GM23338 (cell line): ENCODE measurements around the gene KDELR1. TPM values are rescaled to one million over a fixed set of nuclear protein-coding genes. Genes with fewer than 3 reads are reported as not detected.

Experiments used
- ATAC-seq: fragments of 200-7000 bp; cut with Tn5 transposase; 3 replicates; pipeline ENCODE4 v1.9.1; 2020
- DNase-seq: peaks from one replicate; pipeline ENCODE4 v3.0.0-alpha.2; 2015; ENCODE audit warnings: low spot score
- H2AFZ ChIP-seq: fragments of 200-600 bp; sonication (generic); 2 replicates; pipeline ENCODE4 v1.8.0; 2016; ENCODE audit warnings: antibody characterized with exemption, mild to moderate bottlenecking, moderate library complexity
- H3F3A ChIP-seq: fragments of 200-600 bp; sonication (generic); replicated peaks from 2 replicates; pipeline ENCODE4 v1.8.0; 2017; ENCODE audit warnings: antibody characterized with exemption, mixed run types, low read depth
- H3K27ac ChIP-seq: fragments of 200-600 bp; sonication (generic); 2 replicates; pipeline ENCODE4 v1.6.1; 2016; ENCODE audit warnings: low read depth
- H3K27me3 ChIP-seq: fragments of 200-600 bp; sonication (generic); 2 replicates; pipeline ENCODE4 v1.8.0; 2016; ENCODE audit warnings: mild to moderate bottlenecking, mixed run types, moderate library complexity; ENCODE audit not compliant: insufficient read depth
- H3K36me3 ChIP-seq: fragments of 200-600 bp; sonication (generic); 2 replicates; pipeline ENCODE4 v1.8.0; 2016; ENCODE audit warnings: mild to moderate bottlenecking; ENCODE audit not compliant: insufficient read depth
- H3K4me1 ChIP-seq: fragments of 200-600 bp; sonication (generic); 2 replicates; pipeline ENCODE4 v1.8.0; 2016; ENCODE audit warnings: mild to moderate bottlenecking, moderate library complexity; ENCODE audit not compliant: insufficient read depth
- H3K4me2 ChIP-seq: fragments of 200-600 bp; sonication (generic); 2 replicates; pipeline ENCODE4 v1.7.1; 2017; ENCODE audit warnings: mixed run types
- H3K4me3 ChIP-seq: fragments of 200-600 bp; sonication (generic); 2 replicates; pipeline ENCODE4 v1.6.1; 2016; ENCODE audit warnings: mixed run types
- H3K79me2 ChIP-seq: fragments of 200-600 bp; sonication (generic); replicated peaks from 2 replicates; pipeline ENCODE4 v1.8.0; 2017; ENCODE audit warnings: mild to moderate bottlenecking; ENCODE audit not compliant: insufficient read depth
- H3K9me2 ChIP-seq: fragments of 200-600 bp; sonication (generic); 2 replicates; pipeline ENCODE4 v1.8.0; 2017; ENCODE audit not compliant: insufficient read depth
- H4K20me1 ChIP-seq: fragments of 200-600 bp; sonication (generic); replicated peaks from 2 replicates; pipeline ENCODE4 v1.8.0; 2017; ENCODE audit warnings: mild to moderate bottlenecking; ENCODE audit not compliant: insufficient read depth
- H3K27ac Mint-ChIP-seq: 2 replicates; pipeline ENCODE4 v1.8.0; 2020; ENCODE audit warnings: inconsistent platforms, mild to moderate bottlenecking, moderate library complexity, mixed read lengths
- H3K27me3 Mint-ChIP-seq: 3 replicates; pipeline ENCODE4 v1.8.0; 2022; ENCODE audit warnings: low read depth, mild to moderate bottlenecking, moderate library complexity, mixed read lengths, inconsistent platforms; ENCODE audit not compliant: insufficient read depth, poor library complexity
- H3K36me3 Mint-ChIP-seq: 3 replicates; pipeline ENCODE4 v1.8.0; 2021; ENCODE audit warnings: low read depth, mild to moderate bottlenecking, inconsistent platforms, moderate library complexity, mixed read lengths
- H3K4me1 Mint-ChIP-seq: 3 replicates; pipeline ENCODE4 v1.8.0; 2020; ENCODE audit warnings: mild to moderate bottlenecking, inconsistent platforms, mixed read lengths
- H3K4me3 Mint-ChIP-seq: 3 replicates; pipeline ENCODE4 v1.8.0; 2021; ENCODE audit warnings: moderate library complexity, mild to moderate bottlenecking, inconsistent platforms, mixed read lengths
- H3K9me3 Mint-ChIP-seq: 3 replicates; pipeline ENCODE4 v1.8.0; 2020; ENCODE audit warnings: moderate library complexity, mild to moderate bottlenecking, inconsistent platforms, mixed read lengths
- CREB1 ChIP-seq: fragments of 250-450 bp; sonication (Bioruptor Pico); IDR thresholded peaks from 2 replicates; pipeline ENCODE4 v1.5.0; 2020; ENCODE audit warnings: low read depth, mild to moderate bottlenecking, moderate library complexity
- CTCF ChIP-seq, 2 experiments: fragments of 200-600 bp in 1 of 2; sonication (generic) in 1 of 2; conservative IDR thresholded peaks; 2 replicates each; pipeline versions ENCODE4 v1.5.1 to v1.6.1; 2016 to 2017; ENCODE audit warnings: antibody characterized with exemption in 2 of 2, low read depth in 2 of 2, mild to moderate bottlenecking in 2 of 2, moderate library complexity in 1 of 2
- EZH2 ChIP-seq: fragments of 200-600 bp; sonication (generic); IDR thresholded peaks from one replicate; pipeline ENCODE4 v1.8.0; 2017; ENCODE audit warnings: antibody characterized with exemption, mild to moderate bottlenecking, low read depth; ENCODE audit not compliant: unreplicated experiment
- EZH2phosphoT487 ChIP-seq: fragments of 200-600 bp; sonication (generic); IDR thresholded peaks from one replicate; pipeline ENCODE4 v1.8.1; 2018; ENCODE audit warnings: antibody characterized with exemption; ENCODE audit not compliant: unreplicated experiment
- JUNB ChIP-seq: IDR thresholded peaks from one replicate; pipeline ENCODE4 v1.6.1; 2016; ENCODE audit warnings: antibody characterized with exemption; ENCODE audit not compliant: unreplicated experiment
- NANOG ChIP-seq: IDR thresholded peaks from 2 replicates; pipeline ENCODE4 v1.6.1; 2016; ENCODE audit warnings: antibody characterized with exemption, borderline replicate concordance
- POLR2AphosphoS5 ChIP-seq: IDR thresholded peaks from 2 replicates; pipeline ENCODE4 v1.6.1; 2016; ENCODE audit warnings: antibody characterized with exemption, low read depth
- REST ChIP-seq: IDR thresholded peaks from one replicate; pipeline ENCODE4 v1.6.1; 2018; ENCODE audit warnings: antibody characterized with exemption; ENCODE audit not compliant: unreplicated experiment
- ZNF114 ChIP-seq: fragments of 250-450 bp; sonication (Bioruptor Pico); IDR thresholded peaks from 2 replicates; pipeline ENCODE4 v1.5.0; 2020; ENCODE audit warnings: mild to moderate bottlenecking, moderate library complexity
- ZNF331 ChIP-seq: fragments of 250-450 bp; sonication (Bioruptor Pico); IDR thresholded peaks from 2 replicates; pipeline ENCODE4 v1.5.0; 2020; ENCODE audit warnings: low read depth, mild to moderate bottlenecking, moderate library complexity
- polyA plus RNA-seq: library from polyadenylated mRNA; unstranded; fragments of >200 nt; fragmentation: Nextera tagmentation; extraction: Ambion mirVana; gene quantifications from 2 replicates; pipeline ENCODE4 v1.2.1, GENCODE V29; 2016
- total RNA-seq: library from RNA; depleted of rRNA; stranded (reverse); fragments of >200 nt; shearing (Covaris generic); gene quantifications from 2 replicates; pipeline ENCODE4 v1.2.3, GENCODE V29; 2014
- TF ChIP-seq, protein P1 (sequence below): fragments of 250-450 bp; sonication (Bioruptor Pico); IDR thresholded peaks from 2 replicates; pipeline ENCODE4 v1.5.0; 2020; ENCODE audit warnings: mild to moderate bottlenecking, moderate library complexity
- TF ChIP-seq, protein P2 (sequence below): IDR thresholded peaks from 2 replicates; pipeline ENCODE4 v1.6.1; 2016; ENCODE audit warnings: antibody characterized with exemption

Gene KDELR1
- total and polyA plus RNA-seq, 2 experiments from 2014 or later: 176 to 184 TPM

DNA sequence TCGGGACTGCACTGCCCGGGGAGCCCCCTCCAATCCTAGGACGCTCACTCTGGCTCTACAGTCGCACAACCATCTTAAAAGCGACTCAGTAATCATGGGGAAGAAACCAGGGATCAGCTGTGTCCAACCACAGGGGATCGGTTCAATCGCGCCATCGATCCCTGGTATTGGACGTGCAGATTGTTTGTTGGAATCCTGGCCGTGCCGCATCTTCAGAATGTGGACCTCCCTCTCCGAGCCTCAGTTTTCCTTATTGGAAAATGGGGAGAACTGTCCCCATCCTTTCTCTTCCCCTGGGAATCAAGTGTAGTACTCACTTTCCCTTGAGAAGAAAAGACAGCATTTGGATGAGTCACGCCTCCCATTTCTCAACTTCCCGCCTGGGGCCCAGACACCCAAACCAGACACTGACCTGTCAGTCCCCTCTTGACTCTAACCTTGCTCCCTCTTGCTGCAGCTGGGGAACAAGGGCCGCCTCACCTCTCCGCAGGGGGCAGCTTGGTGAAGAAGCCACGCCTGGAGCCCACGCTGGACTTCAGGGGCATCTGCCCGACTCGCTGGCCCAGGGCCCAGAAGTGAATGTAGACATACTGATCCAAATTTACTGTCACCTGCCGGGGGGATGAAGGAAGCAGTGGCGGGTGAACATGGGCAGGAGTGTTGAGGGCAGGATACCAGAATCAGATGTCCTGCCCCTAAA lies 48.4 kb downstream of the KDELR1 start:
- Histone ChIP-seq H2AFZ (no peak overlapping the region), H4K20me1 (no peaks in the 10 kb centered on the region), H3K27ac (no peak overlapping the region), H3K27me3 (no peaks in the 10 kb centered on the region), H3K9me2 (no peaks in the 10 kb centered on the region), H3K4me3 (no peak overlapping the region), H3F3A (no peaks in the 10 kb centered on the region), H3K36me3 (no peaks in the 10 kb centered on the region), H3K4me1 (no peaks in the 10 kb centered on the region), H3K79me2 (no peaks in the 10 kb centered on the region), H3K4me2 (no peak overlapping the region)
- Mint-ChIP-seq H3K4me3 (no peak overlapping the region), H3K27ac (no peak overlapping the region), H3K9me3 (no peaks in the 10 kb centered on the region; the same call in 2 of the 3 replicates), H3K36me3 (no peaks in the 10 kb centered on the region), H3K27me3 (peaks cover 10% of the 10 kb centered on the region), H3K4me1 (no peaks in the 10 kb centered on the region; the same call in 2 of the 3 replicates)
- TF ChIP-seq ZNF114: no peak
- no peak for TF ChIP-seq CREB1 (CRISPR knock-in tag)
- no peak for TF ChIP-seq ZNF331
- TF ChIP-seq, protein P1, sequence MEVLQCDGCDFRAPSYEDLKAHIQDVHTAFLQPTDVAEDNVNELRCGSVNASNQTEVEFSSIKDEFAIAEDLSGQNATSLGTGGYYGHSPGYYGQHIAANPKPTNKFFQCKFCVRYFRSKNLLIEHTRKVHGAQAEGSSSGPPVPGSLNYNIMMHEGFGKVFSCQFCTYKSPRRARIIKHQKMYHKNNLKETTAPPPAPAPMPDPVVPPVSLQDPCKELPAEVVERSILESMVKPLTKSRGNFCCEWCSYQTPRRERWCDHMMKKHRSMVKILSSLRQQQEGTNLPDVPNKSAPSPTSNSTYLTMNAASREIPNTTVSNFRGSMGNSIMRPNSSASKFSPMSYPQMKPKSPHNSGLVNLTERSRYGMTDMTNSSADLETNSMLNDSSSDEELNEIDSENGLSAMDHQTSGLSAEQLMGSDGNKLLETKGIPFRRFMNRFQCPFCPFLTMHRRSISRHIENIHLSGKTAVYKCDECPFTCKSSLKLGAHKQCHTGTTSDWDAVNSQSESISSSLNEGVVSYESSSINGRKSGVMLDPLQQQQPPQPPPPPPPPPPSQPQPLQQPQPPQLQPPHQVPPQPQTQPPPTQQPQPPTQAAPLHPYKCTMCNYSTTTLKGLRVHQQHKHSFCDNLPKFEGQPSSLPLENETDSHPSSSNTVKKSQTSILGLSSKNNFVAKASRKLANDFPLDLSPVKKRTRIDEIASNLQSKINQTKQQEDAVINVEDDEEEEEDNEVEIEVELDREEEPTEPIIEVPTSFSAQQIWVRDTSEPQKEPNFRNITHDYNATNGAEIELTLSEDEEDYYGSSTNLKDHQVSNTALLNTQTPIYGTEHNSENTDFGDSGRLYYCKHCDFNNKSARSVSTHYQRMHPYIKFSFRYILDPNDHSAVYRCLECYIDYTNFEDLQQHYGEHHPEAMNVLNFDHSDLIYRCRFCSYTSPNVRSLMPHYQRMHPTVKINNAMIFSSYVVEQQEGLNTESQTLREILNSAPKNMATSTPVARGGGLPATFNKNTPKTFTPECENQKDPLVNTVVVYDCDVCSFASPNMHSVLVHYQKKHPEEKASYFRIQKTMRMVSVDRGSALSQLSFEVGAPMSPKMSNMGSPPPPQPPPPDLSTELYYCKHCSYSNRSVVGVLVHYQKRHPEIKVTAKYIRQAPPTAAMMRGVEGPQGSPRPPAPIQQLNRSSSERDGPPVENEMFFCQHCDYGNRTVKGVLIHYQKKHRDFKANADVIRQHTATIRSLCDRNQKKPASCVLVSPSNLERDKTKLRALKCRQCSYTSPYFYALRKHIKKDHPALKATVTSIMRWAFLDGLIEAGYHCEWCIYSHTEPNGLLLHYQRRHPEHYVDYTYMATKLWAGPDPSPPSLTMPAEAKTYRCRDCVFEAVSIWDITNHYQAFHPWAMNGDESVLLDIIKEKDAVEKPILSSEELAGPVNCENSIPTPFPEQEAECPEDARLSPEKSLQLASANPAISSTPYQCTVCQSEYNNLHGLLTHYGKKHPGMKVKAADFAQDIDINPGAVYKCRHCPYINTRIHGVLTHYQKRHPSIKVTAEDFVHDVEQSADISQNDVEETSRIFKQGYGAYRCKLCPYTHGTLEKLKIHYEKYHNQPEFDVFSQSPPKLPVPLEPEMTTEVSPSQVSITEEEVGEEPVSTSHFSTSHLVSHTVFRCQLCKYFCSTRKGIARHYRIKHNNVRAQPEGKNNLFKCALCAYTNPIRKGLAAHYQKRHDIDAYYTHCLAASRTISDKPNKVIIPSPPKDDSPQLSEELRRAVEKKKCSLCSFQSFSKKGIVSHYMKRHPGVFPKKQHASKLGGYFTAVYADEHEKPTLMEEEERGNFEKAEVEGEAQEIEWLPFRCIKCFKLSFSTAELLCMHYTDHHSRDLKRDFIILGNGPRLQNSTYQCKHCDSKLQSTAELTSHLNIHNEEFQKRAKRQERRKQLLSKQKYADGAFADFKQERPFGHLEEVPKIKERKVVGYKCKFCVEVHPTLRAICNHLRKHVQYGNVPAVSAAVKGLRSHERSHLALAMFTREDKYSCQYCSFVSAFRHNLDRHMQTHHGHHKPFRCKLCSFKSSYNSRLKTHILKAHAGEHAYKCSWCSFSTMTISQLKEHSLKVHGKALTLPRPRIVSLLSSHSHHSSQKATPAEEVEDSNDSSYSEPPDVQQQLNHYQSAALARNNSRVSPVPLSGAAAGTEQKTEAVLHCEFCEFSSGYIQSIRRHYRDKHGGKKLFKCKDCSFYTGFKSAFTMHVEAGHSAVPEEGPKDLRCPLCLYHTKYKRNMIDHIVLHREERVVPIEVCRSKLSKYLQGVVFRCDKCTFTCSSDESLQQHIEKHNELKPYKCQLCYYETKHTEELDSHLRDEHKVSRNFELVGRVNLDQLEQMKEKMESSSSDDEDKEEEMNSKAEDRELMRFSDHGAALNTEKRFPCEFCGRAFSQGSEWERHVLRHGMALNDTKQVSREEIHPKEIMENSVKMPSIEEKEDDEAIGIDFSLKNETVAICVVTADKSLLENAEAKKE (CRISPR knock-in tag): no peak
- TF ChIP-seq, protein P2, sequence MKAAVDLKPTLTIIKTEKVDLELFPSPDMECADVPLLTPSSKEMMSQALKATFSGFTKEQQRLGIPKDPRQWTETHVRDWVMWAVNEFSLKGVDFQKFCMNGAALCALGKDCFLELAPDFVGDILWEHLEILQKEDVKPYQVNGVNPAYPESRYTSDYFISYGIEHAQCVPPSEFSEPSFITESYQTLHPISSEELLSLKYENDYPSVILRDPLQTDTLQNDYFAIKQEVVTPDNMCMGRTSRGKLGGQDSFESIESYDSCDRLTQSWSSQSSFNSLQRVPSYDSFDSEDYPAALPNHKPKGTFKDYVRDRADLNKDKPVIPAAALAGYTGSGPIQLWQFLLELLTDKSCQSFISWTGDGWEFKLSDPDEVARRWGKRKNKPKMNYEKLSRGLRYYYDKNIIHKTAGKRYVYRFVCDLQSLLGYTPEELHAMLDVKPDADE: no peak
- TF ChIP-seq REST: no peak
- no peak for TF ChIP-seq NANOG
- no peak for TF ChIP-seq CTCF (conservative IDR thresholded peaks at IDR 0.05; ENCODE audit: low read depth in 2 of 2)
- TF ChIP-seq EZH2phosphoT487: no peak
- no peak for TF ChIP-seq EZH2
- TF ChIP-seq JUNB: no peak
- TF ChIP-seq POLR2AphosphoS5: no peak
- DNase-seq (no peak), ATAC-seq (no peak)
